H9 (cell line): ENCODE measurements around the gene ASS1. TPM values are rescaled to one million over a fixed set of nuclear protein-coding genes. Genes with fewer than 3 reads are reported as not detected.
A peak's percentile ranks its signal among the peaks of the same experiment; 100 is the strongest.

Source experiments
- DNase-seq: peaks from one replicate; pipeline ENCODE4 v3.0.0-alpha.2; 2017
- H2AFZ ChIP-seq: one replicate; pipeline ENCODE4 v1.6.1; 2013; ENCODE audit warnings: mild to moderate bottlenecking, low read length, control low read depth, moderate library complexity
- H2AK5ac ChIP-seq: 2 replicates; pipeline ENCODE4 v1.6.1; 2013; ENCODE audit warnings: low read length, control low read depth, mixed read lengths; ENCODE audit not compliant: insufficient read length
- H2BK120ac ChIP-seq: one replicate; pipeline ENCODE4 v1.6.1; 2013; ENCODE audit warnings: low read depth, mild to moderate bottlenecking, low read length, control low read depth, inconsistent platforms; ENCODE audit not compliant: poor library complexity, severe bottlenecking
- H2BK12ac ChIP-seq: 2 replicates; pipeline ENCODE4 v1.6.1; 2013; ENCODE audit warnings: low read length, control low read depth, mixed read lengths, low read depth; ENCODE audit not compliant: insufficient read length
- H2BK15ac ChIP-seq: 2 replicates; pipeline ENCODE4 v1.6.1; 2013; ENCODE audit warnings: low read depth, low read length, control low read depth
- H2BK20ac ChIP-seq: one replicate; pipeline ENCODE4 v1.6.1; 2013; ENCODE audit warnings: low read depth, mild to moderate bottlenecking, low read length, control low read depth, inconsistent platforms; ENCODE audit not compliant: poor library complexity, severe bottlenecking
- H2BK5ac ChIP-seq: 2 replicates; pipeline ENCODE4 v1.6.1; 2013; ENCODE audit warnings: low read length, control low read depth, mixed read lengths; ENCODE audit not compliant: insufficient read length
- H3K14ac ChIP-seq: 2 replicates; pipeline ENCODE4 v1.6.1; 2013; ENCODE audit warnings: low read length, control low read depth; ENCODE audit not compliant: insufficient read depth
- H3K18ac ChIP-seq: 2 replicates; pipeline ENCODE4 v1.6.1; 2013; ENCODE audit warnings: low read depth, mild to moderate bottlenecking, mixed read lengths, low read length, control low read depth; ENCODE audit not compliant: insufficient read length
- H3K23ac ChIP-seq: 2 replicates; pipeline ENCODE4 v1.6.1; 2013; ENCODE audit warnings: low read length, control low read depth, mixed read lengths, low read depth; ENCODE audit not compliant: insufficient read length
- H3K23me2 ChIP-seq: 2 replicates; pipeline ENCODE4 v1.6.1; 2013; ENCODE audit warnings: low read depth, mild to moderate bottlenecking, mixed read lengths, low read length, control low read depth; ENCODE audit not compliant: insufficient read length, poor library complexity, severe bottlenecking
- H3K27ac ChIP-seq: 2 replicates; pipeline ENCODE4 v1.5.1; 2013; ENCODE audit warnings: low read length, control low read depth, mixed read lengths, low read depth; ENCODE audit not compliant: insufficient read length
- H3K27me3 ChIP-seq: 2 replicates; pipeline ENCODE4 v1.6.1; 2013; ENCODE audit warnings: low read length, control low read depth, inconsistent platforms; ENCODE audit not compliant: insufficient read depth
- H3K4ac ChIP-seq: 2 replicates; pipeline ENCODE4 v1.6.1; 2013; ENCODE audit warnings: low read depth, mild to moderate bottlenecking, control low read depth, inconsistent platforms, low read length, moderate library complexity
- H3K4me1 ChIP-seq: 2 replicates; pipeline ENCODE4 v1.6.1; 2013; ENCODE audit warnings: low read length, control low read depth, inconsistent platforms; ENCODE audit not compliant: insufficient read depth
- H3K4me2 ChIP-seq: 2 replicates; pipeline ENCODE4 v1.6.1; 2013; ENCODE audit warnings: low read length, control low read depth, mixed read lengths; ENCODE audit not compliant: insufficient read length, insufficient read depth
- H3K56ac ChIP-seq: 2 replicates; pipeline ENCODE4 v1.6.1; 2013; ENCODE audit warnings: low read depth, mild to moderate bottlenecking, mixed read lengths, low read length, control low read depth; ENCODE audit not compliant: insufficient read length
- H3K79me1 ChIP-seq: 2 replicates; pipeline ENCODE4 v1.6.1; 2013; ENCODE audit warnings: low read depth, mild to moderate bottlenecking, moderate library complexity, low read length, control low read depth, inconsistent platforms; ENCODE audit not compliant: insufficient read depth, poor library complexity, severe bottlenecking
- H3K79me2 ChIP-seq: 2 replicates; pipeline ENCODE4 v1.6.1; 2013; ENCODE audit warnings: low read length, control low read depth, inconsistent platforms; ENCODE audit not compliant: insufficient read depth
- H3K9ac ChIP-seq: 2 replicates; pipeline ENCODE4 v1.6.1; 2013; ENCODE audit warnings: low read length, control low read depth, mixed read lengths; ENCODE audit not compliant: insufficient read length; ENCODE audit errors: extremely low read depth
- H3K9me3 ChIP-seq: one replicate; pipeline ENCODE4 v1.6.1; 2013; ENCODE audit warnings: low read depth, low read length, inconsistent platforms; ENCODE audit not compliant: control insufficient read depth
- H3T11ph ChIP-seq: one replicate; pipeline ENCODE4 v1.6.1; 2013; ENCODE audit warnings: mild to moderate bottlenecking, low read length, control low read depth, inconsistent platforms
- H4K20me1 ChIP-seq: one replicate; pipeline ENCODE4 v1.6.1; 2013; ENCODE audit not compliant: control insufficient read depth, insufficient read length, insufficient read depth
- H4K5ac ChIP-seq: 2 replicates; pipeline ENCODE4 v1.6.1; 2013; ENCODE audit warnings: low read depth, mild to moderate bottlenecking, mixed read lengths, low read length, control low read depth; ENCODE audit not compliant: insufficient read length
- H4K8ac ChIP-seq: replicated peaks from 2 replicates; pipeline ENCODE4 v1.6.1; 2013; ENCODE audit warnings: low read length, control low read depth, mixed read lengths, low read depth; ENCODE audit not compliant: insufficient read length
- H4K91ac ChIP-seq: 2 replicates; pipeline ENCODE4 v1.6.1; 2013; ENCODE audit warnings: low read depth, mild to moderate bottlenecking, moderate library complexity, mixed read lengths, low read length, control low read depth; ENCODE audit not compliant: insufficient read length
- H3K27ac Mint-ChIP-seq, 3 experiments: 2 replicates in 2 of 3; 3 replicates in 1 of 3; pipeline ENCODE4 v1.8.0; 2020 to 2021; ENCODE audit warnings: mixed read lengths in 3 of 3, mild to moderate bottlenecking in 1 of 3, moderate library complexity in 1 of 3
- H3K27me3 Mint-ChIP-seq: 2 replicates; pipeline ENCODE4 v1.8.0; 2021; ENCODE audit warnings: low read depth, mild to moderate bottlenecking, moderate library complexity, mixed read lengths
- H3K36me3 Mint-ChIP-seq, 3 experiments: 2 replicates in 2 of 3; 3 replicates in 1 of 3; pipeline ENCODE4 v1.8.0; 2020 to 2021; ENCODE audit warnings: low read depth in 3 of 3, mixed read lengths in 3 of 3; ENCODE audit not compliant: insufficient read depth in 1 of 3
- H3K4me1 Mint-ChIP-seq, 2 experiments: 2 replicates each; pipeline ENCODE4 v1.8.0; 2020; ENCODE audit warnings: mixed read lengths in 2 of 2
- H3K4me3 Mint-ChIP-seq, 2 experiments: 2 replicates in 1 of 2; 3 replicates in 1 of 2; pipeline ENCODE4 v1.8.0; 2020 to 2021; ENCODE audit warnings: mild to moderate bottlenecking in 2 of 2, mixed read lengths in 2 of 2, moderate library complexity in 1 of 2
- H3K9me3 Mint-ChIP-seq, 2 experiments: 2 replicates in 1 of 2; 3 replicates in 1 of 2; pipeline ENCODE4 v1.8.0; 2020; ENCODE audit warnings: mild to moderate bottlenecking in 2 of 2, mixed read lengths in 2 of 2, moderate library complexity in 1 of 2
- CTCF ChIP-seq: fragments of 200-600 bp; sonication (generic); conservative IDR thresholded peaks from 3 replicates; pipeline ENCODE4 v1.8.0; 2021; ENCODE audit warnings: antibody characterized with exemption, mild to moderate bottlenecking
- WGBS: extraction: QIAGEN DNeasy Blood & Tissue Kit; methylation state at CpG from one replicate; pipeline ENCODE4 v1.1.7; 2013; ENCODE audit warnings: missing lambda C conversion rate, low lambda C conversion rate, mixed read lengths; ENCODE audit not compliant: insufficient read length; ENCODE audit errors: extremely low coverage; 5-methylcytosine and 5-hydroxymethylcytosine counted together
- total RNA-seq: library from RNA; stranded (reverse); gene quantifications from 2 replicates; pipeline ENCODE4 v1.2.1, GENCODE V29; 2021

Gene ASS1
- total RNA-seq, 1 experiment from 2014 or later = 118 TPM

GRCh38 chr9:130443840-130444492, 795 bp upstream of the ASS1 start:
- H3K36me3 Mint-ChIP-seq = peaks cover 4 to 20% (median 6%) of the 10 kb centered on the region in 3 experiments
- Histone ChIP-seq H3T11ph (no peak overlapping the region), H3K23ac (no peak overlapping the region), H3K18ac (no peak overlapping the region), H4K91ac (no peak overlapping the region), H4K20me1 (no peaks in the 10 kb centered on the region), H3K79me2 (no peaks in the 10 kb centered on the region), H2AK5ac (no peak overlapping the region), H4K8ac (no peak overlapping the region), H3K4ac (no peak overlapping the region), H3K27ac (no peak overlapping the region), H3K79me1 (no peaks in the 10 kb centered on the region), H2AFZ (no peak overlapping the region), H2BK5ac (no peak overlapping the region), H3K23me2 (peaks cover 17% of the 10 kb centered on the region), H4K5ac (no peak overlapping the region), H3K56ac (no peak overlapping the region), H3K9ac (no peak overlapping the region), H2BK15ac (no peak overlapping the region), H3K14ac (no peak overlapping the region), H2BK120ac (no peak overlapping the region), H3K9me3 (no peaks in the 10 kb centered on the region), H3K27me3 (no peaks in the 10 kb centered on the region; the same call in 1 of the 2 replicates), H2BK20ac (no peak overlapping the region), H3K4me1 (peaks cover 13% of the 10 kb centered on the region; the same call in 1 of the 2 replicates), H3K4me2 (peak overlapping the region; percentile 33), H2BK12ac (no peak overlapping the region)
- no CpG with 5 or more reads among the region's 14 CpGs for WGBS
- peak overlapping the region; percentile 41 to 58; a peak in 3 of 5 replicates for H3K4me3 Mint-ChIP-seq
- peaks cover 30% of the 10 kb centered on the region for H3K27me3 Mint-ChIP-seq
- peaks cover 35 to 40% of the 10 kb centered on the region in 2 experiments for H3K4me1 Mint-ChIP-seq
- no peak for TF ChIP-seq CTCF
- no peak overlapping the region for H3K27ac Mint-ChIP-seq
- no peak for DNase-seq
- peaks cover 13 to 15% of the 10 kb centered on the region in 2 experiments for H3K9me3 Mint-ChIP-seq
